Measurements from ENCODE around the gene RBMS3.

DNA sequence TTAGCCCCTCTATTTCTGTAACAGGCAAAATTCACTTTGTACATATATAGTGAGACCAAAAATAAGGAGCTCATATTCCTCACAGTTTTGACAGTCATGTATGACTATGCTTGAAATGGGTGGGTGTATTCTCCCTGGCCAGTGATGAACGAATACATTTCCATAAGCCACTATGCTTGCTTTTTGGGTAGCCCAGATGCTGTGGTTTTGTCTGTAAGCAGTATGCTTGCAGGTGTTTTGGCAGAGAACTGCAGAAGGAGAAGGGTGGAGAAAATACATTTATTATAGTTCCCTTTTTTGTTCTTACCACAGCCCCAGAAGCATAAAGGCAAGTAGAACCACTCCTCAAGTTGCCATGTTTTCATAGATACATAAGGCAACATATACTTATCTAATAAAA is 131.2 kb downstream of the RBMS3 start:
- no peak for TF ChIP-seq POLR2AphosphoS5 (IDR thresholded peaks at IDR 0.05)
- no peak for TF ChIP-seq CTCF (IDR thresholded peaks at IDR 0.05)
- no peak for TF ChIP-seq POLR2A (IDR thresholded peaks at IDR 0.05)
